Transverse colon (tissue), 3 donors: ENCODE measurements around the gene SERHL2.
"Not testable (repeated sequence)": the region's sequence is repeated elsewhere in the genome, so short reads cannot be mapped to it uniquely, and the experiment has no call there.

ENCODE experiments used
- POLR2A ChIP-seq: fragments of 450-650 bp; IDR thresholded peaks from one replicate; pipeline ENCODE4 v1.6.1; 2016; ENCODE audit warnings: antibody characterized with exemption, mild to moderate bottlenecking, moderate library complexity
- TF ChIP-seq, protein P1 (sequence below), 5 experiments: fragments of 200-600 bp in 3 of 5; fragments of 450-650 bp in 2 of 5; sonication (generic) in 3 of 5; IDR thresholded peaks; 1 replicate in 2 of 5; 2 replicates in 3 of 5; pipeline ENCODE4 v1.5.1; 2016 to 2017; ENCODE audit warnings: antibody characterized with exemption in 5 of 5, inconsistent platforms in 3 of 5, mild to moderate bottlenecking in 2 of 5, moderate library complexity in 1 of 5

DNA sequence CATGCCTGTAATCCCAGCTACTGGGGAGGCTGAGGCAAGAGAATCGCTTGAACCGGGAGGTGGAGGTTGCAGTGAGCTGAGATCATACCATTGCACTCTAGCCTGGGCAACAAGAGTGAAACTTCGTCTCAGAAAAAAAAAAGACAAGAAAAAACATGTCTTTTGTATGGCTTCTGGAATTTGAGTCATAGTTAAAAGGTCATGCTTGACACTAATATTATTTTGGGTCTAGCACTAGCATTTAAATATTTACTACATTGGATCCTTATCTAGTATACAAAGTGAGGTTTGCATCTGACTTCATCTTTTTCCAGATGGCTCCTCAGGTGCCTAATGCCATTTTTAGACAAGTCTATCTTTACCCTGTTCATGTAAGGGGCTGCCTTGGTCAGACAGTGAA, 10.2 kb downstream of the SERHL2 start:
- not testable (repeated sequence) for TF ChIP-seq POLR2A
- TF ChIP-seq, protein P1, sequence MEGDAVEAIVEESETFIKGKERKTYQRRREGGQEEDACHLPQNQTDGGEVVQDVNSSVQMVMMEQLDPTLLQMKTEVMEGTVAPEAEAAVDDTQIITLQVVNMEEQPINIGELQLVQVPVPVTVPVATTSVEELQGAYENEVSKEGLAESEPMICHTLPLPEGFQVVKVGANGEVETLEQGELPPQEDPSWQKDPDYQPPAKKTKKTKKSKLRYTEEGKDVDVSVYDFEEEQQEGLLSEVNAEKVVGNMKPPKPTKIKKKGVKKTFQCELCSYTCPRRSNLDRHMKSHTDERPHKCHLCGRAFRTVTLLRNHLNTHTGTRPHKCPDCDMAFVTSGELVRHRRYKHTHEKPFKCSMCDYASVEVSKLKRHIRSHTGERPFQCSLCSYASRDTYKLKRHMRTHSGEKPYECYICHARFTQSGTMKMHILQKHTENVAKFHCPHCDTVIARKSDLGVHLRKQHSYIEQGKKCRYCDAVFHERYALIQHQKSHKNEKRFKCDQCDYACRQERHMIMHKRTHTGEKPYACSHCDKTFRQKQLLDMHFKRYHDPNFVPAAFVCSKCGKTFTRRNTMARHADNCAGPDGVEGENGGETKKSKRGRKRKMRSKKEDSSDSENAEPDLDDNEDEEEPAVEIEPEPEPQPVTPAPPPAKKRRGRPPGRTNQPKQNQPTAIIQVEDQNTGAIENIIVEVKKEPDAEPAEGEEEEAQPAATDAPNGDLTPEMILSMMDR (IDR thresholded peaks at IDR 0.05), result not testable (repeated sequence)
